Glutamatergic neuron (in vitro differentiated cells): ENCODE data around the gene ZNF407. TPM values are rescaled to one million over a fixed set of nuclear protein-coding genes. Genes with fewer than 3 reads are reported as not detected.

ENCODE experiments used
- DNase-seq: peaks from one replicate; pipeline ENCODE4 v3.0.0; 2022
- H3K27ac Mint-ChIP-seq: one replicate; pipeline ENCODE4 v1.8.0; 2020; ENCODE audit warnings: mild to moderate bottlenecking, mixed read lengths, inconsistent platforms; ENCODE audit not compliant: unreplicated experiment
- H3K27me3 Mint-ChIP-seq: one replicate; pipeline ENCODE4 v1.8.0; 2020; ENCODE audit warnings: mild to moderate bottlenecking, moderate library complexity, mixed read lengths, inconsistent platforms; ENCODE audit not compliant: unreplicated experiment
- H3K36me3 Mint-ChIP-seq: one replicate; pipeline ENCODE4 v1.8.0; 2020; ENCODE audit warnings: mild to moderate bottlenecking, mixed read lengths, inconsistent platforms; ENCODE audit not compliant: unreplicated experiment
- H3K4me1 Mint-ChIP-seq: one replicate; pipeline ENCODE4 v1.8.0; 2020; ENCODE audit warnings: mild to moderate bottlenecking, low read depth, mixed read lengths, inconsistent platforms; ENCODE audit not compliant: unreplicated experiment
- H3K4me3 Mint-ChIP-seq: one replicate; pipeline ENCODE4 v1.8.0; 2020; ENCODE audit warnings: mild to moderate bottlenecking, mixed read lengths, inconsistent platforms; ENCODE audit not compliant: unreplicated experiment
- H3K9me3 Mint-ChIP-seq: one replicate; pipeline ENCODE4 v1.8.0; 2020; ENCODE audit warnings: mild to moderate bottlenecking, moderate library complexity, mixed read lengths, inconsistent platforms; ENCODE audit not compliant: unreplicated experiment
- total RNA-seq: library from RNA; stranded (reverse); fragmentation: NEBNext Ultra II Directional; extraction: Animal tissue kit (Norgen Biotek cat#: 25700); gene quantifications from one replicate; pipeline ENCODE4 v1.2.1, GENCODE V29; 2021; ENCODE audit not compliant: unreplicated experiment
- TF ChIP-seq, protein P1 (sequence below): fragments of 200-600 bp; sonication (generic); IDR thresholded peaks from one replicate; pipeline ENCODE4 v1.5.0; 2021; ENCODE audit not compliant: partially characterized antibody, unreplicated experiment

Gene ZNF407
- total RNA-seq, 1 donor from 2014 or later: 15.8 TPM

DNA sequence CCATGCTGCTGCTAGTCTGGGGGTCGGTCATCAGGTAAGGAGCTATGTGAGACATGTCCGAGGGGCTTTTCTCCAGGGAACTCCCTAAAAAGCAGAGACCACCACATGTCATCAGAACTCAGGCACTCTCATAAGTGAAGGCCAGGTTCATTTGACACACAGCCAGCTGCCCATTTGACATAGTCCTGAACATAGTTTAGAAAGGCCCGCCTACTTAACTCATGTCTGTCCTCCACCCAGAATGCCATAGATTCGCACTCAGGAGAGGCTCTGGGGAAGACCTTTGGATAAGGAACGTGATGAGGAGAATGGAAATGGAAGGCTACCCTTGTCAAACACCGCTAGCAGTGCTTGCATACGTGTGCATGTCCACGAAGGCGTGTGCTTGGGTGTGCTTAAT, 454.1 kb downstream of the ZNF407 start:
- Mint-ChIP-seq H3K4me1 (peaks cover 3% of the 10 kb centered on the region), H3K36me3 (no peaks in the 10 kb centered on the region), H3K27me3 (peaks cover 1% of the 10 kb centered on the region), H3K9me3 (no peaks in the 10 kb centered on the region), H3K4me3 (no peak overlapping the region), H3K27ac (no peak overlapping the region)
- no peak for DNase-seq
- TF ChIP-seq, protein P1, sequence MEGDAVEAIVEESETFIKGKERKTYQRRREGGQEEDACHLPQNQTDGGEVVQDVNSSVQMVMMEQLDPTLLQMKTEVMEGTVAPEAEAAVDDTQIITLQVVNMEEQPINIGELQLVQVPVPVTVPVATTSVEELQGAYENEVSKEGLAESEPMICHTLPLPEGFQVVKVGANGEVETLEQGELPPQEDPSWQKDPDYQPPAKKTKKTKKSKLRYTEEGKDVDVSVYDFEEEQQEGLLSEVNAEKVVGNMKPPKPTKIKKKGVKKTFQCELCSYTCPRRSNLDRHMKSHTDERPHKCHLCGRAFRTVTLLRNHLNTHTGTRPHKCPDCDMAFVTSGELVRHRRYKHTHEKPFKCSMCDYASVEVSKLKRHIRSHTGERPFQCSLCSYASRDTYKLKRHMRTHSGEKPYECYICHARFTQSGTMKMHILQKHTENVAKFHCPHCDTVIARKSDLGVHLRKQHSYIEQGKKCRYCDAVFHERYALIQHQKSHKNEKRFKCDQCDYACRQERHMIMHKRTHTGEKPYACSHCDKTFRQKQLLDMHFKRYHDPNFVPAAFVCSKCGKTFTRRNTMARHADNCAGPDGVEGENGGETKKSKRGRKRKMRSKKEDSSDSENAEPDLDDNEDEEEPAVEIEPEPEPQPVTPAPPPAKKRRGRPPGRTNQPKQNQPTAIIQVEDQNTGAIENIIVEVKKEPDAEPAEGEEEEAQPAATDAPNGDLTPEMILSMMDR: no peak

DNA sequence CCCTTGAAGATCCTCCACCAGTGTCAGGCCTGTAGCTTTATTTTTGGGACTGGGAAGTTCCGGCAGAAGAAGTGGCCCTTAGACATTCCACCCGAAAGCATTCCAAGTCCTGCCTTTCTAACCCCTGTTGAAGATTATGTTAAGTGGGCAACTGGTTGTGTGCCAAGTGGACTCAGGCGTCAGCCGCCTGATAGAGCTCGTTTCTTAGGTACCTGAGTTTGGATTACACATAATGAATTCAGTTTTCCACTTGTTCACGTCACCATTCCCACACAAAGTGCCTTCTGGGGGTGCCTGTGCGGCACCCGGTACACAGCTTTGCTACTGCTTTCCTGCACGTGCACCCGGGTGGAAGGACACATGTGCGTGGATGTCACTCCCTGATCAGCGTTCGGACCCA, 454.8 kb downstream of the ZNF407 start:
- TF ChIP-seq, protein P1: no peak
- Mint-ChIP-seq H3K4me3 (no peak overlapping the region), H3K27ac (no peak overlapping the region), H3K4me1 (peaks cover 3% of the 10 kb centered on the region), H3K27me3 (peaks cover 1% of the 10 kb centered on the region), H3K9me3 (no peaks in the 10 kb centered on the region), H3K36me3 (no peaks in the 10 kb centered on the region)
- no peak for DNase-seq

- TF ChIP-seq, protein P1: no peak
- no peak overlapping the region for H3K27ac Mint-ChIP-seq
- H3K36me3 Mint-ChIP-seq: no peaks in the 10 kb centered on the region
- no peak for DNase-seq
- peaks cover 1% of the 10 kb centered on the region for H3K27me3 Mint-ChIP-seq
- no peaks in the 10 kb centered on the region for H3K9me3 Mint-ChIP-seq
- no peak overlapping the region for H3K4me3 Mint-ChIP-seq
- peaks cover 3% of the 10 kb centered on the region for H3K4me1 Mint-ChIP-seq
These were observed 455.5 kb downstream of the ZNF407 start for GRCh38 chr18:75053028-75053629.

DNA sequence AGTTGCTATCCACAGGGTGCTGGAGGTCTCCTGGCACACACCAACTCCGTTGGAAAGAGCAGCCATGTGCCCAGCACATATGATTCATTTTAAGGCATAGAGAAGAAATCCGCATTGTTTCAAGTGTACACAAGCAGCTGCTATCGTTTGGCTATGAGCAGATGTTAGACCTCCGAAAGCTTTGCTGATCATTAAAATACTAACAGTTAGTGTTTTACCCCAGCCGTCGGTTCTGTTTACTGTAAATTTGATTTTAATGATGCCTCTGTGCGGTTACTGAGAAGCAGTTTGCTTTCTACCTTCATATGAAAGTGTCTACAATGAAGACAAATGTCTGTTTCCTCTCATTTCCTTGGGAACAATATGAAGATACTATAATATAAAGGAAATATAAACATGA, 456.4 kb downstream of the ZNF407 start:
- TF ChIP-seq, protein P1: no peak
- Mint-ChIP-seq H3K4me1 (peaks cover 3% of the 10 kb centered on the region), H3K36me3 (no peaks in the 10 kb centered on the region), H3K9me3 (no peaks in the 10 kb centered on the region), H3K27me3 (peaks cover 1% of the 10 kb centered on the region), H3K27ac (no peak overlapping the region), H3K4me3 (no peak overlapping the region)
- DNase-seq: no peak

- H3K27ac Mint-ChIP-seq: no peak overlapping the region
These were observed 456.9 kb downstream of the ZNF407 start for GRCh38 chr18:75054611-75055010.

More at GRCh38 chr18:75054611-75055010, 456.9 kb downstream of the ZNF407 start:
- no peak for DNase-seq
- peaks cover 4% of the 10 kb centered on the region for H3K27me3 Mint-ChIP-seq
- H3K9me3 Mint-ChIP-seq: peaks cover 2% of the 10 kb centered on the region
- H3K36me3 Mint-ChIP-seq: peaks cover 3% of the 10 kb centered on the region
- H3K4me1 Mint-ChIP-seq: peaks cover 6% of the 10 kb centered on the region
- no peak overlapping the region for H3K4me3 Mint-ChIP-seq
- TF ChIP-seq, protein P1: no peak
